Fibroblast of the aortic adventitia (primary cell): ENCODE measurements around the gene FOXD3. TPM values are rescaled to one million over a fixed set of nuclear protein-coding genes. Genes with fewer than 3 reads are reported as not detected.
"Not testable (repeated sequence)": the region's sequence is repeated elsewhere in the genome, so short reads cannot be mapped to it uniquely, and the experiment has no call there.

Source experiments
- DNase-seq: peaks from one replicate; pipeline ENCODE4 v3.0.0-alpha.2; 2010; ENCODE audit warnings: low read depth
- H3K4me3 ChIP-seq: 2 replicates; pipeline ENCODE4 v1.5.1; 2011; ENCODE audit warnings: low read depth, mild to moderate bottlenecking, control low read depth, low read length, moderate library complexity
- CTCF ChIP-seq: IDR thresholded peaks from 2 replicates; pipeline ENCODE4 v1.5.1; 2011; ENCODE audit warnings: mild to moderate bottlenecking, low read length, control low read depth, inconsistent platforms; ENCODE audit not compliant: insufficient read depth
- total RNA-seq: library from RNA; depleted of rRNA; stranded (reverse); fragments of >200 nt; gene quantifications from 2 replicates; pipeline ENCODE4 v1.2.3, GENCODE V29; 2012; ENCODE audit warnings: low replicate concordance

Gene FOXD3
- total RNA-seq, 1 donor = not detected

GRCh38 chr1:63330331-63330916 is 8.1 kb downstream of the FOXD3 start:
- no peak overlapping the region for H3K4me3 ChIP-seq
- no peak for TF ChIP-seq CTCF
- DNase-seq = no peak

- DNase-seq = no peak
- no peak for TF ChIP-seq CTCF
- H3K4me3 ChIP-seq = no peak overlapping the region
Observed at GRCh38 chr1:63342402-63342801, 20.0 kb downstream of the FOXD3 start.

- H3K4me3 ChIP-seq = no peak overlapping the region
- no peak for TF ChIP-seq CTCF
- DNase-seq = no peak
Observed at GRCh38 chr1:63343922-63344321, 21.6 kb downstream of the FOXD3 start.

- TF ChIP-seq CTCF = no peak
- DNase-seq = no peak
- H3K4me3 ChIP-seq = no peak overlapping the region
Observed at GRCh38 chr1:63350320-63350719, 28.0 kb downstream of the FOXD3 start.

GRCh38 chr1:63352736-63353135 is 30.4 kb downstream of the FOXD3 start:
- no peak overlapping the region for H3K4me3 ChIP-seq
- TF ChIP-seq CTCF = no peak
- no peak for DNase-seq

- not testable (repeated sequence) for DNase-seq, H3K4me3 ChIP-seq
Observed at GRCh38 chr1:63356234-63356633, 33.9 kb downstream of the FOXD3 start.

- H3K4me3 ChIP-seq = no peak overlapping the region
- DNase-seq = no peak
- TF ChIP-seq CTCF = no peak
Observed at GRCh38 chr1:63359561-63359960, 37.2 kb downstream of the FOXD3 start.
